NCI-H2081 (cell line): Measurements from ENCODE around the gene MRPL49.
A peak's percentile ranks its signal among the peaks of the same experiment; 100 is the strongest.
"Not testable (repeated sequence)": the region's sequence is repeated elsewhere in the genome, so short reads cannot be mapped to it uniquely, and the experiment has no call there.

ENCODE experiments used
- DNase-seq, 2 experiments: peaks; one replicate each; lab custom pipeline; 2025; lab: John Stamatoyannopoulos, UW

The MRPL49 gene

GRCh38 chr11:65132988-65133700 is 11.0 kb downstream of the MRPL49 start:
- DNase-seq, result peak; percentile 35 to 52

- DNase-seq, result no peak
Observed at GRCh38 chr11:65133724-65134123, 11.6 kb downstream of the MRPL49 start.

GRCh38 chr11:65134240-65134951 is 12.3 kb downstream of the MRPL49 start, which contains the start of gene SYVN1:
TSS of gene SYVN1 (minus strand) at chr11:65134519. CDS start at chr11:65133601, 918 bp downstream.
- peak; percentile 86 to 91 for DNase-seq

GRCh38 chr11:65134952-65135632 is 13.0 kb downstream of the MRPL49 start:
- peak; percentile 95 to 98 for DNase-seq

- no peak for DNase-seq
Observed at GRCh38 chr11:65135633-65136145, 13.6 kb downstream of the MRPL49 start.

GRCh38 chr11:65136515-65137096 is 14.5 kb downstream of the MRPL49 start:
- DNase-seq, result no peak

GRCh38 chr11:65141896-65142494 is 19.9 kb downstream of the MRPL49 start:
- no peak for DNase-seq

- DNase-seq, result no peak
Observed at GRCh38 chr11:65147352-65148075, 25.4 kb downstream of the MRPL49 start.

- DNase-seq, result no peak
Observed at GRCh38 chr11:65148657-65149056, 26.5 kb downstream of the MRPL49 start.

GRCh38 chr11:65150131-65150508 is 28.0 kb downstream of the MRPL49 start:
- DNase-seq, result not testable (repeated sequence)

- peak; percentile 4 to 25 for DNase-seq
Observed at GRCh38 chr11:65150509-65151299, 28.6 kb downstream of the MRPL49 start.

- no peak for DNase-seq
Observed at GRCh38 chr11:65151331-65151899, 29.3 kb downstream of the MRPL49 start.

- no peak for DNase-seq
Observed at GRCh38 chr11:65152122-65152521, 30.0 kb downstream of the MRPL49 start.

GRCh38 chr11:65156256-65156655 is 34.1 kb downstream of the MRPL49 start:
- no peak for DNase-seq

GRCh38 chr11:65156926-65157325 is 34.8 kb downstream of the MRPL49 start:
- DNase-seq, result no peak

- DNase-seq, result no peak
Observed at GRCh38 chr11:65157336-65157735, 35.2 kb downstream of the MRPL49 start.

GRCh38 chr11:65159012-65159411 is 36.9 kb downstream of the MRPL49 start:
- no peak for DNase-seq

GRCh38 chr11:65160643-65161042 is 38.5 kb downstream of the MRPL49 start:
- no peak for DNase-seq

GRCh38 chr11:65163684-65164083 is 41.6 kb downstream of the MRPL49 start:
- no peak for DNase-seq
